Peyer's patch (tissue), 4 donors: ENCODE measurements around the gene EFNB3.

ENCODE experiments used
- POLR2A ChIP-seq, 2 donors: fragments of 450-650 bp; IDR thresholded peaks; one replicate each; pipeline ENCODE4 v1.5.1; 2017; ENCODE audit warnings: antibody characterized with exemption in 2 of 2, mild to moderate bottlenecking in 2 of 2, moderate library complexity in 2 of 2
- TF ChIP-seq, protein P1 (sequence below), 6 experiments: fragments of 450-650 bp in 4 of 6; fragments of 200-600 bp in 2 of 6; sonication (generic) in 1 of 6; IDR thresholded peaks; one replicate each; pipeline ENCODE4 v1.5.1; 2017 to 2019; ENCODE audit warnings: antibody characterized with exemption in 6 of 6, mild to moderate bottlenecking in 3 of 6, moderate library complexity in 1 of 6

DNA sequence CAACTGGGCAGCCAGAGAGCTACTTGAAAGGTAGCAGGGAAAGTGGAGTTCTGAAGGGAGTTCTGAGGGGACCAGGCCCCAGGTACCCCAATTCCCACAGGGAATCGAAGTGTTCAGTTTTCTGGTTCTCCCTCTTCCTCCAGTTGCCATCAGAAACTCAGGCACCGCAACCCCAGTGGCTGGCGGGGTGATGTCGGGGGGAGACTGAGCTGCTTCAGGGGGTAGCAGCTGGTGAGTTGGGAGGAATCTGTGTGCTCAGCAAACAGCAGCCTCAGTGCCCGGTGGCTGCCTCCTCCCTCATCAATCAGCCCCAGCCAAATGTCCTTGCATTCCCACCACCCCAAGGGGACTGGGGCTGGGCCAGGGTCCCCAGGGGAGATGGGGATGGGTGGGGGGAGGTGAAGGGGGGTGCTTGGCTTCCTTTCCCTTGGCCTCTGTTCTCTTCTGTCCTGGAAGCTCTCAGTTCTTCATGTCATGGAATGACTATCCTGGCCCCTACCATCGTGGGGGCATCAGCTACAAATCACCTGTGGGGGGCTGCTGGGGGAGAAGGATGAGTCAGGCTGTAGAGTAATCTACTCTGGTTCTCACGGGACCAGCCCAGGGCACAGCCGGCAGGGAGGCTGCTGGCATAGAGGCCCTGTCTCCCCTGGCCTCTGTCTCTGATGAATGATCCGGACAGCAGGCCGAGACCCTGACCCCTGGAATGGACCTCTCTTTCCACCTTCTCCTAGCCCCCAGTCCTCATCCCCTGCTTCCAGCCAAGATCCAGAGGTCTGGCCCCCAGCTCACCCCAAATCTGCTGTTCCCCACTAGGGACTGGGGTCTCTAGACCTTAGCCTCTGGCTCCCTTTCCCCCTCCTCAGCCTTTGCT lies 10.0 kb downstream of the EFNB3 start:
- TF ChIP-seq POLR2A (IDR thresholded peaks at IDR 0.05): no peak
- TF ChIP-seq, protein P1, sequence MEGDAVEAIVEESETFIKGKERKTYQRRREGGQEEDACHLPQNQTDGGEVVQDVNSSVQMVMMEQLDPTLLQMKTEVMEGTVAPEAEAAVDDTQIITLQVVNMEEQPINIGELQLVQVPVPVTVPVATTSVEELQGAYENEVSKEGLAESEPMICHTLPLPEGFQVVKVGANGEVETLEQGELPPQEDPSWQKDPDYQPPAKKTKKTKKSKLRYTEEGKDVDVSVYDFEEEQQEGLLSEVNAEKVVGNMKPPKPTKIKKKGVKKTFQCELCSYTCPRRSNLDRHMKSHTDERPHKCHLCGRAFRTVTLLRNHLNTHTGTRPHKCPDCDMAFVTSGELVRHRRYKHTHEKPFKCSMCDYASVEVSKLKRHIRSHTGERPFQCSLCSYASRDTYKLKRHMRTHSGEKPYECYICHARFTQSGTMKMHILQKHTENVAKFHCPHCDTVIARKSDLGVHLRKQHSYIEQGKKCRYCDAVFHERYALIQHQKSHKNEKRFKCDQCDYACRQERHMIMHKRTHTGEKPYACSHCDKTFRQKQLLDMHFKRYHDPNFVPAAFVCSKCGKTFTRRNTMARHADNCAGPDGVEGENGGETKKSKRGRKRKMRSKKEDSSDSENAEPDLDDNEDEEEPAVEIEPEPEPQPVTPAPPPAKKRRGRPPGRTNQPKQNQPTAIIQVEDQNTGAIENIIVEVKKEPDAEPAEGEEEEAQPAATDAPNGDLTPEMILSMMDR (IDR thresholded peaks at IDR 0.05): no peak
